Fibroblast of skin of right quadriceps (primary cell): ENCODE data around the gene C2orf92.
A peak's percentile ranks its signal among the peaks of the same experiment; 100 is the strongest.
"Not testable (repeated sequence)": the region's sequence is repeated elsewhere in the genome, so short reads cannot be mapped to it uniquely, and the experiment has no call there.

Experiments
- DNase-seq: peaks from one replicate; pipeline ENCODE4 v3.0.0-alpha.2; 2013

Gene C2orf92

DNA sequence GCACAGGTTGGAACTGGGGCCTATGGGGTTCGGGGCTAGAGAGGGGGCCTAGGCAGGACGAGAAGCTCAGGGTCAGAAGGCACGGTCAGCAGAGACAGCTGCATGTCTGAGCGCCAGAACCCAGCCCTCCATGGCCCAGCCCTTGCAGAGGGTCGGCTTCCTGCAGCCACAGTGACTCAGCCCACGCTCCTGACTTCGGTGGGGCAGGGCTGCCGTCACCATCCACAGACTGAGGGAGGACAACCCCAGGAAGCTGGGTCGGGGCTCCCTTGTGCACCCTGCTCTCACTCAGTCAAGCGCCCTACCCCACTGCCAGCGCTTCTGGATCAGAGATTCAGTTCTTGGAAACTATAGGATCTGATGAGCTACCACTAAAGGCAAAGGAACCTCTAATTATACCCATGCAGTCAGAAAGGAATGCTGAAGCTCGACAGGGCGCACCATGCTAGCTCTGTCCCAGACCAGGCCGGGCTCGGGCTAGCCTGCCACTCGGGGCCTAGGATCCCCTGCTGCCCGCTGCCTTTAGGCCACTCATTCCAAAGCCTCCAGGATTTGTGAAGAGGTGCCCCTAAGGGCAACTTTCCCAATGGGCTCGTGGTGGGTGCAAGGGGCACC lies 8.6 kb upstream of the C2orf92 start:
- DNase-seq, result no peak

GRCh38 chr2:97661927-97662326 lies 7.6 kb upstream of the C2orf92 start:
- no peak for DNase-seq

GRCh38 chr2:97662386-97662894 lies 7.1 kb upstream of the C2orf92 start:
- DNase-seq, result no peak

DNA sequence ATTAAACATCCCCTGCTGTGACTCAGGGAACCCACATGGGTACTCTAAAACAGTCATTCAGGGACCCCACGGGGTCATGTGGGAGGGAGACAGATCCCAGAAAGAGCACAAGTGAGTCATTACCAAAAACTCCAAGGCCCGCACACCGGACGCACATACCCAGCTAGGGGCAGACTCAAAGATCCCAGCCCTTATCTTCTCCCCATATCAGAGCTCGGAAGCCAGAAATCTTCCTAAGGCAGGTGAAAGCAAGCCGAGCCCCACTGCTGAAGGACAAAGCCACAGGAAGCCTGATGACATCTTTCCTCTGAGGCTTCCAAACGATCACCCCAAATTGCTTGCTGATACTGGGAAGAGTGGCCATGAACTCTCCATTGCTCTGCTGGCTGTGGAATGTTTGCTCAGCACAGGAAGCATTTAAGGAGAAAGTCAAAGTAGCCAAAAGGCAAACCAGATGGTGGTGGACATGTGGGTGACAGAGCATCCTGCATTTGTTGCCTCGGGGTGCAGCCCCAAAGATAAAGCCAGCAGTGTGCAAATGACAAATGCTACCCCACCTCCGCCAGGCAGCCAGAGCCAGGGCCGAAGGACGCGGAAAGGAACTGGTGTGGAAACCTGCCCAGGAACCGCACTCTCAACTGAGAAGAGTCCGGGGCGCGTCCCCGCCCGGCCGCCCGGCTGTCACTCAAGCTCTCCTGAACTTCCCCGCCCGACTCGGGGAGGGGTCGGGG lies 6.5 kb upstream of the C2orf92 start:
- DNase-seq, result peak; percentile 90

GRCh38 chr2:97663626-97663961 lies 5.9 kb upstream of the C2orf92 start:
- DNase-seq, result no peak

DNA sequence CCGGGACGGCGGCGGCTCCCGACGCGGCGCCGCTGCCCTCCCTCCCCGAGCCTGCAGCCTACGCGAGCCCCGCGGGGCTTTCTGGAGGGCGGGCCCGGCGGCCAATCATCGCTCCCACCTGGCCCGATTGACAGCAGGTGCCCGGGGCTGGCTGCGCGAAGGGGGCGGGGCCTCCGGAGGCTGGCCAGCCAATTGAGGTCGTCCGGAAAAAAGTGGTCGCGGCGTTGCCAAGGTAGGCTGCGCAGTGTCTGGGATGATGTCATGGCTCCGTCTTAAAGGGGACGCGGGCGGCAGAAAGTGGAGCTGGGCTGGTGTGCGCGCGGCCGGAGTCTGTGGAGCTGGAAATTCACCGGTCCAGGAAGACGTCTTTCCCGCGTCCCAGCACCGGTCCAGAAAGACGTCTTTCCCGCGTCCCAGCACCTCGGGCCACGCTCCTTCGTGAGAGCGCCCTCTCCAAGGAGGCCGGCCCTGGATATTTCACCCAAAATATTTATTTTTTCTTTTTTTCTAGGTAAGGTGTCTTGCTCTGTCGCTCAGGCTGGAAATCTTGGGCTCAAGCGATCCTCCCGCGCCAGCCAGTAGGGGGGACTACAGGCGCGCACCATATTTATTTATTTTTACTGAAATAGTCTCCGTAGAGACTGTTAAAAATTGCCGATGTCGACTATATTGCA lies 5.4 kb upstream of the C2orf92 start, which contains the start of gene ACTR1B:
TSS of gene ACTR1B (minus strand) at position 83 of the 674 bp plus-strand sequence. CDS start 154 bp downstream, outside the sequence.
- DNase-seq, result peak; percentile 98

- no peak for DNase-seq
Observed at GRCh38 chr2:97664636-97664970, 4.9 kb upstream of the C2orf92 start.

DNA sequence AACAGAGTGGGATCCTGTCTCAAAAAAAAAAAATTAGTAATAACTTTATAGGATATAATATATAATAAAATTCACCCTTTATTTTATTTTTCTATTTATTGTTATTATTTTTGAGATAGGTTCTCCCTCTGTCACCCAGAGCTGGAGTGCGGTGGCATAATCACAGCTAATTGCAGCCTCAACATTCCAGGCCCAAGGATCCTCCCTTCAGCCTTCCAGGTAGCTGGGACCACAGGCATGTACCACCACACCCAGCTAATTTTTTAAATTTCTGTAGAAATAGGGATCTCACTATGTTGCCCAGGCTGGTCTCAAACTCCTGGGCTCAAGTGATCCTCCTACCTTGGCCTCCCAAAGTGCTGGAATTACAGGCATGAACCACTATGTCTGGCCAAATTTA lies 958 bp downstream of the C2orf92 start:
- no peak for DNase-seq

DNA sequence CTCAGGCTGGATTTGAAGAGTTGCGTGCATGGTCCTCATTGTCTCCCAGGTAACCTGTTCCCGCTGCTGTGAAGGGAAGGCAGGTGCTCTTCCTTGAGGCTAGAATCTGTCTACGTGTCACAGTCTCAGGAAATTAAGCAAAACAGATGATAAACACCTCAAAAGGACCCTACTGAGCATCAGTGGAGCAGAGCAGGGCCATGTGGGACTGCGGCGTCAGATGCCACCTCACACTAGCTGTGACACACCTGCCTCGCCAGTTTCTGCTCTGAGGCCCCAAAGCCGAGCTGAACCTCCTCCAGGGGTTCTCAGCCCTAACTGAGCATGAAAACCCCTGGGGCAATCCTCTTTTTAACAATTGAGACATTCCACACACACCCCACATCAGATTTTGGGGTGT lies 2.0 kb downstream of the C2orf92 start:
- DNase-seq, result no peak

- DNase-seq, result not testable (repeated sequence)
Observed at GRCh38 chr2:97672606-97673140, 3.2 kb downstream of the C2orf92 start.

DNA sequence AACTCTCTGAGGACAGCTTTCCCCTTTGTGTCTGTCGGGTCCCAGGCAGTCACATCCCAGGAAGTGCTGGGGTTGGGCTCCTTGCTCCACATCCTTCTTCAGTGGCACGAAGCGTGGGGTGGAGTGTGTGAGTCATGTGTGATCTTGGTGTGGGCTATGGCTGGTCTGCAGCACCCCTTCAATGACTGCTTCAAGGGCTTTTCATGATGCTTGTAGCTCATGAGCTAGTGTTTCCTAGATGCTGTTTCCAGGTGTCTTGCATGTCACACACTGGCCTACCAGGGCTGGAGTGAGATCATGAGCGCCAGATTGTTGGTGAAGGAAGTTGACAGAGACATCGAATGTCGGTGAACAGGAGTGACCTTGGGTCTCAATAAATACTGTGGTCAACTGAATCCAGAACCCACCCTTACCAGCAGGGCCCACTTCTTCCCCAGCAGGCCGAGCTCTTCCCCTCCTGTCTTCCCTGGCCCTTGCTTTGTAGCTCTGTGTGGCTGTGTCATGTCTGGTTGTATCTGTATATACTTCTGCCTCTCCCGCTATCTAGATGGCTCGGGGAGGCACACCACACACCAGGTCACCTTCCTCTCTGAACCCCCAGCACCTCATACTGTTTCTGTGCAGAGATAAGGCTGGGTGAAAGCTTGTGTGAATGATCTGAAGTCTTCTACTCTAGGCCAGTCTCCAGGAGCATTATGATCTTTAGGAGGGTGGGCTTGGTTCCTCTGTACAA lies 3.8 kb downstream of the C2orf92 start:
- no peak for DNase-seq

DNA sequence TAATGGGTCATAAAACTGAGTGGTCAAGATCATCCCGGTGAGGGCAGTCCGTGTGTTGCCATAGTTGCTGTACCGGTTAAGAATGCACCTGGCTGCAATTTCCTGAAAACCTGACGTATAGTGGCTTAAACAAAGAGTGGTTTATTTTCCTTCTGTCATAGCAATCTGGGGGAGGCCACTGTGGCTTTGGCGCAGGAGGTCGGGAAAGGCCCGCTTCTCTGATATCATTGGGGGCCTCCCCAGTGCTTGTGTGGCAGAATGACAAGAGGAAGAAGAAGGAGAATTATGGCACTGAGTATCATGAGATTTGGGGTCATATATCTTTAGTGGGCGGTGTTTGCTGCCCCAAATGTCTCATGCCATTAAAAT lies 4.4 kb downstream of the C2orf92 start:
- no peak for DNase-seq

GRCh38 chr2:97675430-97676113 lies 6.1 kb downstream of the C2orf92 start:
- no peak for DNase-seq

GRCh38 chr2:97676620-97677019 lies 7.1 kb downstream of the C2orf92 start:
- DNase-seq, result no peak

DNA sequence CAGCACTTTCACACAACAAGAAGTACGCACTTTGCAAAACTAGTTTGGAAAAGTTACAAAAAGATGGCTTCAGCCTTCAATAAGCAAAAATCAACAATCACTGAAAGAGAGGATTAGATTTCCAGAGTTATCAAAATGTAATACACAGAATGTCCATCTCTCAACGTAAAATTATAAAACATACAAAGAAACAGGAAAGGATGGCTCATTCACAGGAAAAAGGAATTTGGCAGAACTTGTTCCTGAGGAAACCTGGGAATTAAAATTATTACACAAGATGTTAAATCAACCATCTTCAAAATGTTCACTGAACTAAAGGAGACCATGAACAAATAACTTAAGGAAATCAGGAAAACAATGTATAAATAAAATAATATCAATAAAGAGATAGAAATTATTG lies 8.0 kb downstream of the C2orf92 start:
- DNase-seq, result no peak

- no peak for DNase-seq
Observed at GRCh38 chr2:97678298-97678697, 8.8 kb downstream of the C2orf92 start.

DNA sequence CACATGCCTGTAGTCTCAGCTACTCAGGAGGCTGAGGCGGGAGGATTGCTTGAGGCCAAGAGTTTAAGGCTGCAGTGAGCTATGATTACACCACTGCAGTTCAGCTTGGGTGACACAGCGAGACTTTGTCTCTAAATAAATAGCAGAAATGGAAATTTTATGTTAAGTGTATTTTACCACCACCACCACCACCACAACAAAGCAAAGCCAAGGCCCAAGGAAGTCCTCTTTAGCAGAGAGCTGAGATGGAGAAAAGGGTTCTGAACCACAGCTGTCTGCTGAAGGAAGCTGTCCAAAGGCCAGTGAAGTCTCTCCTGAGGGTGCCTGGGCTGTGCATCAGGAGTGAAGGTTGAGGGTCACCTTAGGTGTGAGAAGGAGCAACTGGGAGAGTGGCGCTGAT lies 17.7 kb downstream of the C2orf92 start:
- not testable (repeated sequence) for DNase-seq

DNA sequence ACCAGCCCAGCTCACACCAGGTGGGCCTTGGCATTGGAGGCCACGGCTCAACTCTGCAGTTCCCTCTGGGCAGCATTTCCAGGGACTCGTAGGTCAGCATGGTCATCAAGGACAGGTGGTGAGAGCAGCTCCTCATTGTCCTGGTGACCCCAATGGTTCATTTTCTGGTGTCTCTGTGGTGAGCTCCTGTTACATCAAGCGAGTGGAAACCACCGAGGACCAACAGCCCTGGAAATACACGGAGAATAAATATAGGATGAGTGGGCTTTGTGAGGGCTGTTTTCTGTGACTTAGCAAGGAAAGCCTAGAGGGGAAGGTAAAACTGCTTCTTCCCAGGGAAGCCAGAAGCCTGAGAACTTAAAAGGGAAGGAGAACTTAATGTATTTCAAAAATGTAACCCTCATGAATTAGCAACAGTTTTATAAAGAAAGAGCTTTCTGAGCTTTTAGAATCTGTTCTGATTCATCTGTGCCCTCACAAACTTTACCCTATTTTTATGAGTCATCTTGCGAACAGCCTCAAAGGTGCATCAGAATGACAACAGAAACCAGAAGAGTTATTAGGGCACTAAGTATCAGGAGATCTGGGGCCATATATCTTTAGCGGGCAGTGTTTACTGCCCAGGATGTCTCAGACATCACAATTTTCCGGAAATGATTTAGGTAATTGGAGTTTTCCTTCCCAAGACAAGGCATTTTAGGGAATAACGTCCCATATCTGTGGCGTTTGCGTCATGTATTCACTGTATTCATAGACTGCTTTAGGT lies 18.7 kb downstream of the C2orf92 start:
- no peak for DNase-seq

- no peak for DNase-seq
Observed at GRCh38 chr2:97691166-97691565, 21.7 kb downstream of the C2orf92 start.

- DNase-seq, result no peak
Observed at GRCh38 chr2:97693476-97693875, 24.0 kb downstream of the C2orf92 start.

GRCh38 chr2:97695744-97696143 lies 26.2 kb downstream of the C2orf92 start:
- no peak for DNase-seq
